HG03457 (cell line): ENCODE results near the gene USP10.
"Not testable (repeated sequence)": the region's sequence is repeated elsewhere in the genome, so short reads cannot be mapped to it uniquely, and the experiment has no call there.

ENCODE experiments used
- ATAC-seq: cut with Tn5 transposase; IDR thresholded peaks from one replicate; pipeline ENCODE4 v1.9.1; 2021; ENCODE audit warnings: moderate number of reproducible peaks; ENCODE audit not compliant: unreplicated experiment

Gene USP10

GRCh38 chr16:84726669-84727467 lies 27.1 kb downstream of the USP10 start:
- ATAC-seq: no peak

GRCh38 chr16:84728853-84729424 lies 29.1 kb downstream of the USP10 start:
- no peak for ATAC-seq

- no peak for ATAC-seq
Observed at GRCh38 chr16:84729716-84730320, 30.0 kb downstream of the USP10 start.

- no peak for ATAC-seq
Observed at GRCh38 chr16:84730406-84731106, 30.8 kb downstream of the USP10 start.

GRCh38 chr16:84732332-84732673 lies 32.5 kb downstream of the USP10 start:
- not testable (repeated sequence) for ATAC-seq

GRCh38 chr16:84732674-84733352 lies 33.0 kb downstream of the USP10 start:
- no peak for ATAC-seq

- ATAC-seq: no peak
Observed at GRCh38 chr16:84735849-84736586, 36.2 kb downstream of the USP10 start.

- no peak for ATAC-seq
Observed at GRCh38 chr16:84737192-84738011, 37.6 kb downstream of the USP10 start.

GRCh38 chr16:84738255-84739038 lies 38.6 kb downstream of the USP10 start:
- no peak for ATAC-seq

- no peak for ATAC-seq
Observed at GRCh38 chr16:84739349-84740124, 39.7 kb downstream of the USP10 start.

- no peak for ATAC-seq
Observed at GRCh38 chr16:84740596-84741116, 40.9 kb downstream of the USP10 start.

- no peak for ATAC-seq
Observed at GRCh38 chr16:84741340-84741830, 41.6 kb downstream of the USP10 start.

GRCh38 chr16:84742641-84743092 lies 42.9 kb downstream of the USP10 start:
- ATAC-seq: no peak

GRCh38 chr16:84746231-84746630 lies 46.4 kb downstream of the USP10 start:
- ATAC-seq: no peak

- ATAC-seq: no peak
Observed at GRCh38 chr16:84746875-84747274, 47.1 kb downstream of the USP10 start.

GRCh38 chr16:84748247-84748646 lies 48.4 kb downstream of the USP10 start:
- ATAC-seq: not testable (repeated sequence)

- no peak for ATAC-seq
Observed at GRCh38 chr16:84749072-84749471, 49.3 kb downstream of the USP10 start.
